ENCODE measurements around the gene CCDC192. TPM values are rescaled to one million over a fixed set of nuclear protein-coding genes. Genes with fewer than 3 reads are reported as not detected.

The CCDC192 gene
- total RNA-seq, 1 donor from 2014 or later: not detected

DNA sequence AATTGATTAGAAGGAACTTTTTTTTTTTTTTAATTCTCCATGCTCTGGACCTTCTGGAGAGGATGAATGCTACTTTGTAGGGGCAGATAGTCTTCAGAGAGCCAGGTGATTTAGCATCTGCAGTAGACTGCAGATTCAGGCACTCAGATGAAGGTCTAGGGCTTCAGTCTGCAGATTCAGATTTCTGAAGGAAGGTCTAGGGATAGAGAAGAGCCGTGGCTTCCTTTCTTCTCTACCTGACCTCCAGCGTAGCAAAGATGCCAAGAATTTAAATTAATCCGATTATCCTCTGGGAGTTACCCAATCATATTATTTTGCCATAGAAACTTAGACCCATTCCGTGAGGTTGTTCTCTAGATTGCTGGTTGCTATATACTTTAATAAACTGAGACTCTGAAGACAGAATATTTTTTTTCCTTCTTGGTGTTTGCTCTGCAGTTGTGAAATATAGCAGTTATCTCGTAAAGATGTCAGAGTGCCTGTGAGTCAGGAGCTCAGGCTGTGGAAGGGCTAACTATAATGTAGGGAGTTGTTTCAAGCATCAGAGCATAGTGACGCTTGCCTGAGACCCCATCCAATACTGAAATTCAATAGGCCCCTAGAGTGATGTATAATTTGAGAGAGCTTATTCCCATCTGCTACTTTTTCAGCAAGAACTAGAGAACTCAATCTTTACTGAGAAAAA is 247.7 kb downstream of the CCDC192 start:
- H3K36me3 ChIP-seq (ENCODE audit: control insufficient read depth, insufficient read depth, low read length): no peaks in the 10 kb centered on the region
- no peak for DNase-seq (ENCODE audit: low read depth)
- no peak for TF ChIP-seq CTCF (IDR thresholded peaks at IDR 0.05; ENCODE audit: insufficient read depth, low read length, poor library complexity, severe bottlenecking)
- no peak overlapping the region for H3K4me3 ChIP-seq (ENCODE audit: low read depth, low read length)
- no peaks in the 10 kb centered on the region for H3K27me3 ChIP-seq (ENCODE audit: control insufficient read depth, insufficient read depth, low read length)

DNA sequence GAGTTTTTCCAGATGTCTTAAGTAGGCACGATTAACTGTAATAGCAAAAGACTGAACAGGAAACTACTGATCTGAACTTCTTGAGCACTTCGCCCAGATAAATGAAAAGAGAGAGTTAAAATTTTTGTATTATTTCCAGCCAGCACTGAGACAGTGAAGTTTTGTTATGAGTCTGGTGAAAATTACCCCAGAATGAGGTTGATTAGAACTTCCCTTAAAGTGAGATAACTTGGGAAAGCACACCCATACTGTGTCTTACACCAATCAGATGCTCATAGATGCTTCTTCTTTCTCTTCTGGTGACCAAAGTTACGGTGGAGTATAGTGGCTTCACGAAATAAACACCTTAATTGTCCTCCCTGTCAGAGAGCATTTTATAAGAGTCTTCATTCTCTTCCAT is 248.6 kb downstream of the CCDC192 start:
- DNase-seq (ENCODE audit: low read depth): no peak
- no peaks in the 10 kb centered on the region for H3K27me3 ChIP-seq (ENCODE audit: control insufficient read depth, insufficient read depth, low read length)
- no peak overlapping the region for H3K4me3 ChIP-seq (ENCODE audit: low read depth, low read length)
- H3K36me3 ChIP-seq (ENCODE audit: control insufficient read depth, insufficient read depth, low read length): no peaks in the 10 kb centered on the region
- no peak for TF ChIP-seq CTCF (IDR thresholded peaks at IDR 0.05; ENCODE audit: insufficient read depth, low read length, poor library complexity, severe bottlenecking)

DNA sequence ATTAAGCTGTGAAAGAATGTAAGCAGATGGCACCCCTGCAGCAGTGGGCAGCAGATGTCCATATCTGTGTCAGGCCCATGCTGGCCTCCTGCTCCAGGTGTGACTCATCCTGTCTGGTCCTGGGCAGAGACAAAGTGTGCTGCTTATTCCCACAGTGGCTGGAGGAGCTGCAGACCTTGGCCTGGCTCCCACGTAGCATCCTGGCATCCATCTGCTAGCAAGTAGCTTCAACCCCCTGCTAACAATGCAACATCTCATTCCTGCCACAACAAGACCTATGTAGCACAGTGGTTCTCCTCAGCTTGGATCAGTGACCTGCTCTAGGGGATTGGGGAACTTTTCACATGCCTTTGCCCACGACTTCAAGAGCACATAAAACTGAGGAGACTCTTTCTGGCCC is 254.0 kb downstream of the CCDC192 start:
- TF ChIP-seq CTCF (IDR thresholded peaks at IDR 0.05; ENCODE audit: insufficient read depth, low read length, poor library complexity, severe bottlenecking): no peak
- DNase-seq (ENCODE audit: low read depth): peak; percentile 42
- no peak overlapping the region for H3K4me3 ChIP-seq (ENCODE audit: low read depth, low read length)
- H3K36me3 ChIP-seq (ENCODE audit: control insufficient read depth, insufficient read depth, low read length): no peaks in the 10 kb centered on the region
- no peaks in the 10 kb centered on the region for H3K27me3 ChIP-seq (ENCODE audit: control insufficient read depth, insufficient read depth, low read length)

DNA sequence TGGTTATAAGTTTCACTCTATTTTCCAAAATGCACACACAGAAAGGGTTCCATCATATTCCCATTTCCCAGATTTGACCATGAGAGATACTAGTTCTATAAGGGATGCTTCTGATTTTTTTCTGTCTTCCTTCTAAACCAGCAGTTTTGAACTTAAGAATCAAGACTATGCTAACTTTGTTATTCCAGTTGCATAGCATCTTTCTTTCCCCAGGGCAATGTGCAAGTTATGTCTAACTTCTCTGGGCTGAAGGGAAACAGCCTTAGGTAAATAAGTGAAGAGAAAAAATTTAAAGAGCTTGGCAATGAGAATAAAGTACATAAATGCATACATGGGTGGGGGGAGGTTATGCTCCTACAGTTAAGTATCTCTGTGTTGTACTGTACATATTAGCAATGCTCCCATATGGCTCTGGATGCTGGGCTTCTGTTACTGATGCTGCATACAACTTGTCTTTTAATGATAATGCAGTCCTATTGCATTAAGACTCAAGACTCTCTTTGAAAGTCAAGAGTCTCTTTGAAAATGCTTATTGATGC is 254.6 kb downstream of the CCDC192 start:
- DNase-seq (ENCODE audit: low read depth): no peak
- Histone ChIP-seq H3K36me3 (ENCODE audit: control insufficient read depth, insufficient read depth, low read length) (no peaks in the 10 kb centered on the region), H3K27me3 (ENCODE audit: control insufficient read depth, insufficient read depth, low read length) (no peaks in the 10 kb centered on the region), H3K4me3 (ENCODE audit: low read depth, low read length) (no peak overlapping the region)
- TF ChIP-seq CTCF (IDR thresholded peaks at IDR 0.05; ENCODE audit: insufficient read depth, low read length, poor library complexity, severe bottlenecking): no peak

DNA sequence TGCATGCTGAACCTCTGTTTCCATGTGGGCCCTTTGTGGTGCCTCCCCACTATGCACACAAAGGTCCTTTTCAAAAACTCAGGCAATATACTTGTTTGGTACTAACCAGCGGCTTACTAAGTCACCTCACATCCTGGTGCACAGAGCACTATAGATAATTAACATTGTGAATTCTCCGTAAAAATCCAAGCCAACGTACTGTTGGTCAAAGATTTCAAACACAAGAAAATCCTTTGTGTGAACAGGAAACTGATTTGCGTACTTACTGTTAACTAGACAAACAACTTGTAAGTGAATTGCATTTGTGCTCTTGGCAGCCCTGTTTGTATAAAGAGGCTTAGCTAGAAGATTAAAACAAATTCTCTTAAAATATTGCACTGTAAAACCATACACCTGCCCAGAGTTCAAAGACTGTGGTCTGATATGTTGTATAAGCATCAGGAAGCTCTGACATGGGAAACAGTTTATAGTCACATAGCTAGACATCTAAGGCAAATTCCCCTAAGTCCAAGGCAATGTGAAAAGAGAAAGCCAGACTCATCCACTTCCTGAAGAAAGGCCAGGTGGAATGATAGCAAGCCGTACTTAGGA is 255.3 kb downstream of the CCDC192 start:
- DNase-seq (ENCODE audit: low read depth): no peak
- no peaks in the 10 kb centered on the region for H3K27me3 ChIP-seq (ENCODE audit: control insufficient read depth, insufficient read depth, low read length)
- TF ChIP-seq CTCF (IDR thresholded peaks at IDR 0.05; ENCODE audit: insufficient read depth, low read length, poor library complexity, severe bottlenecking): no peak
- H3K4me3 ChIP-seq (ENCODE audit: low read depth, low read length): no peak overlapping the region
- no peaks in the 10 kb centered on the region for H3K36me3 ChIP-seq (ENCODE audit: control insufficient read depth, insufficient read depth, low read length)

Measured in kidney epithelial cell (primary cell).